Ureter (tissue), 1 donor: ENCODE results near the gene CMTM4. TPM values are rescaled to one million over a fixed set of nuclear protein-coding genes. Genes with fewer than 3 reads are reported as not detected.
"Not testable (repeated sequence)": the region's sequence is repeated elsewhere in the genome, so short reads cannot be mapped to it uniquely, and the experiment has no call there.

ENCODE experiments used
- DNase-seq: peaks from one replicate; pipeline ENCODE4 v3.0.0-alpha.2; 2020; ENCODE audit warnings: low spot score
- total RNA-seq: library from RNA; stranded (reverse); gene quantifications from one replicate; pipeline ENCODE4 v1.2.4, GENCODE V29; 2023
- donor health status: DM: yes; HTN: yes; CAD: no.

CMTM4 gene
- total RNA-seq, 1 donor from 2014 or later, result 31.6 TPM

DNA sequence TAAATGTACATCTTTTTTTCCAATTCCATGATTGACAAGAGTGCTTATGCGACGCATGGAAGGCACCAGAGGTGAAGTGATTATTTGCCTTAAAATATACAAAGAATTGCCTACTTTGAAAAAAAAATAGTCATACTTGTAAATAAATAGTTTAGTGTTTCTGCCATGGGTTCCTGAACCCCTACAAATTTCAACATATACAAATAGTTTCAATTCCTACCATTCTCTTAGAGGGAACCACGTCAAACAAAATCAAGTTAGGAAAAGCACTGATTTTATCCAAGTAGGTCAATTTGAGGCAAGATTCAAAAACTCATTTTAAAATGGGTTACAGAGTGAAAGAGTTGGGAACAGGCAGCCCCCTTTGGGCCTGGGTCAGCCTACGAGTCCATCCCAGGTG is 80.4 kb downstream of the CMTM4 start:
- no peak for DNase-seq

DNA sequence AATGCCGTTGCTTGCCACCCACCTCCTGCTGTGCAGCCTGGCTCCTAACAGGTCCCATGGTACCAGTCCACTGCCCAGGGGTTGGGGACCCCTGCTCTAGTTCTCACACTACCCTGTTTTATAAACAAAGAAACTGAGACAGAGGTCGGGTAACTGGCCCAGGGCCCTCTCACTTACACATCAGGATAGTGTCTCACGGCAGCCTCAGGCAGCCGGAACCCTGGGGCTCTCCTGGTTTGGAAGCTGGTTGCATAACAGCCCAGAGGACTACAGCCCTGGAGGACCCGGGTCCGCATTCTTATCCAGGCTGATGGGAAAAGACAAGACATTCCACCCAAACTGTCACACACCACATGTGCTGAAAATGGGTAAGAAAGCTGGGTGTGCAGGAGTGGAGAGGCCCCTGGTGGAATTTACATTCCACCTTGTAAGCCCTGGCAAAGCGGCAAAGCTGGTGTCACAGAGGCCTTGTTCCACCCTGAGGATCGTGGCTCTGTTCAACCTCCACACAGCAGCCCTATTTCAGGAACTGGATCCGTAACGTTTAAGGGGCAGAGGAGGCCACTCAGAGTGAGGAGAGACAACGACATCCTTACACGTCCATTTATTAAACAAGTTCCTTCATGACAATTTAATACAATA is 82.3 kb downstream of the CMTM4 start:
- DNase-seq, result no peak

DNA sequence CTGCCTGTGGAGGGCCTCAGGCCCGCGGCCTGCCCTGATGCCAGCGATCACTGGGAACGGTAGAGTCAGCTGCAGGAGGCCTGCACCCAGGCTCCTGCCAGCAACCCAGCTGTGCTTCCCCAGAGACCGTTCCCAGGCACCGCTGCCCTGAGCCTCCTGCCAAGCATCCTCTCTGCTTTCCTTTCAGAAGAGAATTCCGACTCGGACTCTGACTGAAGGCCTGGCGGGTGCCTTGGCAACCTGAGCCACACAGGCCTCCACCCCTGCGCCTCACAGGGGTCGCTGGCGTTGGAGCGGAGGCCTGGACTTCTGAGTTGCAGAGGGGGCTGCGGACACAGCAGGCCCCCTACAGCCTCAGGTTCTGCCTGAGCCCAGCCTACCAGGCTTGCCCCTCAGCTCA is 84.1 kb downstream of the CMTM4 start:
- no peak for DNase-seq

DNA sequence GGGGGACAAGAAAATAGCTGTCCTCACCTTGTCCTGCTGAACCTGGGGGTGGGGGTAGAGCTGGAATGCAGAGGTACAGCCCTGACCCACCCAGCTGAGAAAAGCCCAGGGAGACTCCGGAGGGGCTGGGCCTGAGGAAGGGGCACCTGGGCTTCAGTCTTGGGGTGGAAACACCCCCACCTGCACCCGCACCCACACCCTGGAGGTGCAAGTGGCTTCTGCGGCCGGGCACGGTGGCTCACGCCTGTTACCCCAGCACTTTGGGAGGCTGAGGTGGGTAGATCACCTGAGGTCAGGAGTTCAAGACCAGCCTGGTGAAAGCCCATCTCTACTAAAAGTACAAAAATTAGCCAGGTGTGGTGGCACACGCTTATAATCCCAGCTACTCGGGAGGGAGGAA is 84.6 kb downstream of the CMTM4 start:
- DNase-seq, result not testable (repeated sequence)

DNA sequence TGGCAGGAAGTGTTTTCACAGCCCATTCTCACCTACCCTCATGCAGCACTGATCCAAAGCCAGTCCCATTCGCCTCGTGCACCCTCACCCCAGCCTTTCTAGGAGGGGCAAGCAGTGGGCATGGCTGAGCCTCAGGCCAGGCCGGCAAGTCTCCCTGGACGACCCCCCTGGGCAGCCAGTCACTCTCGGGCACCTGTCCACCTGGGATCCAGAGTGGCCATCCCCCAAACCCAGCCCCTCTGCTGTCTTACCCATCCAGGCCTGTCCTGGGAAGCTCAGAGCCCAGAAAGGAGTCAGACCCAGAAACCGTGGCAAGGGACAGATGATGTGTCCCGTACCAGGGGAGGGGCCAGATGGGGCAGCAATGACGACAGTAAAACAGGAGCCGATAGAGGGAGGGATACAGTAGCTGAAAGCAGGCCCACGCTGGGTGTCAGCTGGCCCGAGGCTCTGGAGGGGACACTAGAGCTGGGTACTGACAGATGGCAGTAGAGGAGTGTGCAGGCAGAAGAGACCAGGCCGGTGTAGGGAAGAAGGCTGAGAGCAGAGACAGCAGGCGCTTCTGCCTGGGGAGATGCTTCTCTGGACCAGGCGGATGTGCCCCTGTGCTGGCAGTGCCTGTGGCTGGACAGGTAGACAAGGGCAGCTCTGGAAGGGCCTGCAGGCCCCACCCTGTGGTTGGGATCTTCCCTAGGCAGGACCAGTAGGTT is 86.3 kb downstream of the CMTM4 start:
- no peak for DNase-seq

DNA sequence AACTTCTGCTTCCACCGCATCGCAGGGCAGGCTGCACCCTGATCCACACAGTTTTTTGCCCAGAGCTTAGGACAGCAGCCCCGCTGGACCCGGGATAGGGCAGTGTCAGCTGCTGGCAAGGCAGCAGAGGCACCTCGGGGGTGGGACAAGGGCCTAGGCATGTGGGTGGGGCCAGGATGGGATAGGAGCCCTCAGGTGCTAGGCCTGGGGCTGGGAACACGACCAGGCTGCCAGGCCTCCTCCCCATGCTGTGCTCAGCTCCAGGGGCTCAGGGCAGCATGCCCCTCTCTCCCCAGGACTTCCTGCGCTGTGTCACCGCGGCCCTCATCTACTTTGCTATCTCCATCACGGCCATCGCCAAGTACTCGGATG is 87.4 kb downstream of the CMTM4 start:
- DNase-seq, result no peak

DNA sequence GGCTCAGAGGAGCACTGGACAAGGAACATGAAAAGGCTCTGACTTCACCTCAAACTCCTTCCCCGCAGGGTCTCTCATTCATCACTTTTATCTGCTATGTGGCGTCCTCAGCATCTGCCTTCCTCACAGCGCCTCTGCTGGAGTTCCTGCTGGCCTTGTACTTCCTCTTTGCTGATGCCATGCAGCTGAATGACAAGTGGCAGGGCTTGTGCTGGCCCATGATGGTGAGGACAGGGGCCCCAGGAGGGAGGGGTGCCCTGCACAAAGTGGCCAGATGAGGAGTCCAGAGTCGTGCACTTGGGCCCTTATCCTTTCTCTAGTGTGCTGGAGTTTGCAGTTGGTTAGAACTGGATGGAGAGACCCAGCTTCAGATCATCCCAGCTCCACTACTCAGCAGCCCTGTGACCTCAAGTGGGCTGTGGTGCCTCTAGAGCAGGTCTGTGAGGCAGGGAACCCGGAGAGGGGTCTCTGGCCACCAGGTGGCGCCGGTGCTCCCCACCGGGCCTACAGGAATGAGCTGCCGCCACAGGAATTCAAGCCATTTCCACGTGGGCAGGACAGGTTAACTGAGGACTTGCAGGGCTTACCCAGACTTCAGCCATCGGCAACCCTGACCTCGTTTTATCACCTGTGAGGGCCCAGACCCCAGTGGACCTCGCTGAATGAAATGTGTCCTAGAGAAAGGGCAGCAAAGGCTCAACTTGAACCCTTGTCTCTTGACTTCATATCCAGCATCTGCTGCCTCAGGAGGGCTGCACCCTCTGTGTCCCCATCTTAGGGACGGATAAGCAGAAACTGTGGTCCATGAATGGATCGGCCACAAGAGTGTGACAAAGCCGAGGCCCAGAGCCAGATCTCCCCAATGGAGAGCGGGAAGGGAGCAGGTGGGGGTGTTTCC is 88.1 kb downstream of the CMTM4 start:
- DNase-seq, result peak; percentile 90

DNA sequence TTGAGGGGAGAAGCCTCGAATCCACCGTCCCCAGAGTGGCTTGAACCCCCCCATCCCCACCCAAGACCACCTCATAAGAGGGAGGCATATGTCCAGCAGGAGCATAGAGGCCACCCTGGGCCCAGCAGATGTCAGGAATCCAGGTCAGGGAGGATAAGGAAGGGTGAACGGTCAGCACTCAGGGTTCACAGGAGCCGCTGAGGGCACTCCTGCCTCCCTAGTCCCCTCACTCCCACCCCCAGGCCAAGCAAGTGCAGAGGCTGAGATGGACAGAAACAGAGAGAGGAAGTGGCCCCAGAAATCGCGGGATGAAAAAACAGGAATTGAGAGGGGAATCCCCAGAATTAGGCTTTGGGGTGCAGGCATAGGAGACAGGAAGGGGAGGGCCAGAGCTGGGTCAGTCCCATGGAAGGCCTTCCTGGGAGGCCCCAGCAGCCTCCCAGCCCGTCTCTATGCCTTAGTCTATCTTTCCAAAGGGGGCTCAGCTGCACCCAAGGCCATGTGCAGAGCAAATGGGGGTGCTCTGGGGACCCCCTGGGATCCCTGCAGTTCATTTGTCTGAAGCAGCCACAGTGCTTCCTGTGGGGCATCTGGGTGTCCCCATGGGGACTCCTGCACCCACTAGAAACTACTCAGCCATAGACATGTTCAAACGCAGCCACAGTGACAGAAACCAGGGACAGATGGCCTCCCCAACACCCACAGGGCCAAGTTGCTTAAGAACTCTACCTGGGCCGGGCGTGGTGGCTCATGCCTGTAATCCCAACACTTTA is 90.4 kb downstream of the CMTM4 start:
- DNase-seq, result no peak

DNA sequence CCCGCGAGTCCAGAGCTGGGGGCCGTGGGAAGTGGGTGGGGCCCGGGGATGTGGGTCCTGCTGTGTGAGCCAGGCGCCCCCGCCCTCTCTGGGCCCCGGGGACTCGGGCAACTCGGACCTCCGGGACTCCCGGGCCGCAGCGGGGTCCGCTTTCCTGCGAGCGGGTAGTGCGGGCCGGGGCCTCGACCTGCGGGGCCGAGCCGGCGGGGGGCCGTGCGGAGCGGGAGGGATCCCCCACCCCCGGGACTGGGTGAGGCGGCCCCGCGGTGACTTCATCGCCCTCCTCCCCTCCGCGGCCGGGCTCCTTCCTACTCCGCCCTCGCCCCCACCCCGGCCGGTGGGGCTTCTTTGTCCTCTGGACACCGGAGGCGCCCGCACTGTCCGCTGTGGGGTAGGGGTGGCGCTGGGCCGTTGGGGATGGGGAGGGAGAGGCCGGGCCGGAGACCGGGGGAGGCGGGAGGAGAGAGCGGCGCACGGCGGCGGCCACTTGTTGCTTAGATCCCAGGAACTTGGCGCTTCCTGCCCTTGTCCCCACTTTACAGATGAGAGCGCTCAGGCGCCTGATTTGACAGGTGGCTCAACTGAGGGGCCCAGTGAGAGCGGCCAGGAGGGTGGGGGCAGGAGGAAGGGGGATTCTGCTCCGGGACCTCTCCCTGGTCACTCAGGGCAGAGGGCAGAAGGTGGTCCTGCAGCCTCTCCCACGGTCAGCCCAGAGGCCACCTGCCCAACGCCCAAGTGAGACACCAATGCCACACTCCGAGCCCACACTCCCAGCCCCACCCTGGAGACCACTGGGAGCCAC is 91.2 kb downstream of the CMTM4 start:
- peak; percentile 63 for DNase-seq

DNA sequence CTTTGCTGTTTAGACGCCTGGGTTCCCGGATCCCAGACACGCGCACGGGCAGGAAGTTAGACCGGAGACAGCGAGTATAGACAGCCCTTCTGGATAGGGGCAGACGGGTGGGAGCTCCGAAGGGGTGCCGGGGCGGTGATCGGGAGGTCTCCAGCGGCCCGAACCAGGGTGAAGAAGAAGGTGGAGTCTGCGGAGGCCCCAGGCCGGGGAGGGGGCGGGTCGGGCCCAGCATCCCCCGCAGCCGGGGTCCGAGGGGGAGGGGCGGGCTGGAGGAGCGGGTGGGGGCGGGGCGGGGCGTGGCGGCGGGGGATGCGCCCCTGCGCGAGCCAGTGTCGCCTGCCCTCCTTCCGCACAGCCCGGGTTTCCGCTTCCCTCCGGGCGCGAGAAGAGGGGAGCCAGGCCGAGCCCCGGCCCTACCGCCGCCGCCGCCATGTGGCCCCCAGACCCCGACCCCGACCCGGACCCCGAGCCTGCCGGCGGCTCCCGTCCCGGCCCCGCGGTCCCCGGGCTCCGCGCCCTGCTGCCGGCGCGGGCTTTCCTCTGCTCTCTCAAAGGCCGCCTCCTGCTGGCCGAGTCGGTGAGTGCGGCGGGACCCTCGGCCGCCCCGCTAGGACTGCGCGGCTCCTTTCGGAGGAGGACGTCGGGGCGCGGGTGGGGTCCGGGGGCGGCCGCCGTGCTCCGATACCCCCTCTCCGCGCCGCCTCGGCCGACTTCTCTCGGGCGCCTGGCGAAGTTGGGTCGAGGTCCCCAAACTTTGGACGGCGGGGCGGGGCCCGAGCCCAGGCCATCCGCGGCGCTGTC is 92.0 kb downstream of the CMTM4 start, which contains the start of gene CMTM3:
TSS of gene CMTM3 (plus strand) at position 329 of the 801 bp plus-strand sequence. CDS start at position 431, 102 bp downstream.
- DNase-seq, result peak; percentile 67

DNA sequence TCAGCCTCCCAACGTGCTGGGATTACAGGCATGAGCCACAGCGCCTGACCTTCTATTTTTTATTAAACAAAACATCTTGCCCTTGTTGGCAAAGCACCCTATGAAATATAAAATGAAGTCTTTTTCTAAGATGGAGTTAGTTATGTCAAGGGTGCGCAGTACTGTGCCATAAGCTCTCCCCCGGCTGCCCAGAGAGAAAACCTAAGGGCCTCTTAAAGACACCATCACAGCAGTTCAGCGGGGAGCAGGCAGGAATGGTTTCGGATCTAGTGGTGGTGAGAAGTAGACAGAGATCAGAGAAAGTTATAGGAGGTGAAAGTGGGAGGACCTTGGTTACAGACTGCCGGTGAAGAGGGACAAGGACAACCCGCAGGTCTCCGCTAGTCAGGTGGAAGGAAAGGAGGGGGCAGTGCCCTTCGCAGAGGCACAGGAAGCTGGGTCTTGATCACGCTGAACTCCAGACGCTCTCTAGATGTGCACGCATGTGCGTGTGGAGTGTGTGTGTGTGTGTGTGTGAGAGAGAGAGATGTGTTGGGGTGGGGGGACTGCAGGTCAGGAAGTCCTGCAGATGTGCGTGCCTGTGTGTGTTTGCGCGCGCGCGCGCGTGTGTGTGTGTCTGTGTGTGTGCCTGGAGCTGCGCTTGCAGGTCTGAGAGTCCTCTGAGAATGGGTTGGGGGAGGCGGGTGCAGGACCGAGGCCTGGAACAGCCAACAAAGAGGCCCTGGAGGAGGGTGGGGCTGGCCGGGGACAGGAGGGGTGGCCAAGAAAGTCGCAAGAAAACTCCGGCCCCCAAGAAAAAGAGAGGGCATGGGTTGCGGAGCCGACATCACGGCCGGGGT is 92.8 kb downstream of the CMTM4 start:
- DNase-seq, result peak; percentile 82

DNA sequence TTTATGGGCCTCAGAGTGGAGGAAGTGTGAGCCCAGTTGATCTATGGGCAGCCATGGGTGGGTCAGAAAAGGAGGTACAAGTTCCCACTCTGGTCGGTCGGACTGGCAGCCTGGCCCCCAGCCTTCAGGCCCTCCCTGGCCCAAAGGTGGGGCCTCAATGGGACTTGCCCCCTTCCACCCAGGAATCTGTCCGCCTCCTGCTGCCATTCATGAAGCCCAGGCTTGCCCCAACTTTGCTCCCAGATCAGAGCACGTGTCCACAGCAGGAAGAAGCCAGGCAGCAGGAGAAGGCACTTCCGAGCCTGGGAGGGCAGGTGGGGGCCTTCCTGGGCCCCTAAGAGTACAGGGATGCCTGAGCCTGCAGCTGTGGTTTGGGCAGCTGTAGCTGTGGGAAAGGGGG is 95.1 kb downstream of the CMTM4 start:
- no peak for DNase-seq

DNA sequence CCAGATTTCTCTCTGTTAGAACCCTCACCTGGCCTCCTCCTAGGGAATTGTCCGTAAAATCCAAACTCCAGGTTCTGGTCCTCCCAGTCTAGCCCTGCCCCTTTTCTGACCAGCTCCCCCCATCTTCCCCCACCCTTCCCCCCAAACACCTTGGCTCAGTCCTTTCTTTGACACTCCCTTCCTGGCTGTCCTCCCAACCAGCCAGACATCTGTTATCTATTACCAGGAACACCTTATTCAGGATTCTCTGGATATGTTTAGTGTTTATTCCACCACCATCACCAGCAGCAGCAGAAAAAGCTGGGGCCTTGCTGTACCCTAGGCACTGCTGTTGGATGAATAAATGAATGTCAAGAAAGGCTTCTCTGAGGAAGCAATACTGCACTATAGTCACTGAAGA is 96.1 kb downstream of the CMTM4 start:
- DNase-seq, result no peak

DNA sequence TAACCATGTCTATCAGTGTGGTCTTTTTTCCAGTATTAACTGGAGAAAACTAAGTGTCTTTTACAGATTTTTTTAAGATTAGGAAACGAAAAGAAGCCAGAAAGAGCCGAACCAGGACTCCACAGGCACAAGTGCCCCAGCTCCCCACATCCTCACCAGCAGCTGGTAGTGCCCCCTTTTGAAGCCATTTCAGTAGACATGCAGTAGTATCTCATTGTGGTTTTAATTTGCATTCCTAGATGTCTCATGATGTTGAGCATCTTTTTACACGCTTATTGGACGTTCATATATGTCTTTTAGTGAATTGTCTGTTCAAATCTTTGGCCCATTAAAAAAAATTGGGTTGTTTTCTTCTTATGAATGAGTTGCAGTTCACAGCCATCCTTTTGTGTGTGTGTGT is 96.8 kb downstream of the CMTM4 start:
- no peak for DNase-seq

DNA sequence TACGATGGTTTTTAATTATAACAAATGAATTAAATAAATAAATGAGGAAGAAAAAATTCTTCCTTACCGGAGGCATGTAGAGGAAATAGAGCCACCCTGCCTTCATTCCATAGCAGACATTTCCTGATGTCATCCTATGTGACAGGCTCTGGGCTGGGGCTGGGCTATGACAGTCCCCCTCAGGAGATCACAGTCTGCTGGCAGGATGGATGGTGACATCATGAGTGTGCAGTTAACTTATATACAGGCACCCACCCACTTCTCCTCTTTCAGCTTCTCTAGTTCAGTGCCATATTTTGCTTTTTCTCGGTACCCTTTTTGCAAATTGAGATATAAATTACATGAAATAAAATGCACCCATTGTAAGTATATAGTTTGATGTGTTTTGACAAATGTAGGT is 98.4 kb downstream of the CMTM4 start:
- no peak for DNase-seq

DNA sequence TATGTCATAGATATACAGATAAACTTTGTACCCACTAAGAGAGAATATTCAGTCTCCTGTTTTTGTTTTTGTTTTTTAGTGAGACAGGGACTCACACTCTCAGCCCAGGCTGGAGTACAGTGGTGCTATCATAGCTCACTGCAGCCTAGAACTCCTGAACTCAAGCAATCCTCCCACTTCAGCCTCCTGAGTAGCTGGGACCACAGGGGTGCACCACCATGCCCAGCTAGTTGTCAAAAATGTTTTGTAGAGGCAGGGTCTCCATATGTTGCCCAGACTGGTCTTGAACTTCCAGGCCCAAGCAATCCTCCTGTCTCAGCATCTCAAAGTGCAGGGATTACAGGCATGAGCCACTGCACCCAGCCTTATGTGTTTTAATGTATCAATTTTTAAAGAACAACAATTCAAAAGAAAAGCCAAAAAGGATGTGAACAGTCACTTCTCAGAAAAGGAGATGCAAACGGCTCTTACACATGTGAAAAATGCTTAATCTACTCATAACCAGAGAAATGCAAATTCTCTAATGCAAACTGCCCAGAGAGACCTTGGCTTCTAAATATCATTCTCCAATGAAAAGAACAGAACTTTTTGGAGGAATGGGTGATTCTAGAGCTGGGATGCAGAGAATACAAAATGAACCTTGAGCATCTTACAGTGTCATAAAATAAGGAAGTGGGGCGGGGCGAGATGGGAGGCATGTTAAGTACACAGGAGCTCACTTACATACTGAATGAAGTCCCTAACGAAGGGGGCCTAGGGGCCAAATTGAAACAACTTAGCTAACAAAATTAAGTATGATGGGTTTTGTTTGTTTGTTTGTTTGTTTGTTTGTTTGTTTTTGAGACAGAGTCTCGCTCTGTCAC is 99.3 kb downstream of the CMTM4 start:
- DNase-seq, result no peak

DNA sequence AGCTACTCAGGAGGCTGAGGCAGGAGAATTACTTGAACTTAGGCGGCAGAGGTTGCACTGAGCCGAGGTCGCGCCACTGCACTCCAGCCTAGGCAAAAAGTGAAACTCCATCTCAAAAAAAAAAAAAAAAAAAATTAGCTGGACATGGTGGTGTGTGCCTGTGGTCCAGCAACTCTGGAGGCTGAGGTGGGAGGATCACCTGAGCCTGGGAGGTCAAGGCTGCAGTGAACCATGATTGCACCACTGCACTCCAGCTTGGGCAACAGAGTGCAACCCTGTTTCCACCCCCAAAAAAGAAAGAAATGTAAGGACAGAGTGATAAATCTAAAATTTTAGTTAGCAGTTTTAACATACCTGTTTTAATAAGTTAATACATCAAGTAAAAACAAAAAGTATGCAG is 100.0 kb downstream of the CMTM4 start:
- not testable (repeated sequence) for DNase-seq

DNA sequence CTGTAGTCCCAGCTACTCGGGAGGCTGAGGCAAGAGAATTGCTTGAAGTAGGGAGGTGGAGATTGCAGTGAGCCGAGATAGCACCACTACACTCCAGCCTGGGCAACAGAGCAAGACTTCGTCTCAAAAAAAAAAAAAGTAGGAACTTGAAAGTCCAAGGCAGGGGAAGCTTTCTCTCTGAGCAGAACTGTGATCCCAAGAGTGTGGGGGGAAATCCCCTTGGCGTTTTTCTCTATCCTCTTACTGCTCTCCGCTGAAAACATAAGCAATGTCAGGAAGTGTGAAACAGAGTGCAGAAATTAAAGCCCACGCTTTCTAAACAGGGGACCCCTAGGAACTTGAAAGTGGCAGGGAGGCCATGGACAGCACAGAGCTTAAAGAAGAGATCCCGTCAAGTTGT is 101.8 kb downstream of the CMTM4 start:
- no peak for DNase-seq
